Measurements from ENCODE around the gene UMPS. TPM values are rescaled to one million over a fixed set of nuclear protein-coding genes. Genes with fewer than 3 reads are reported as not detected.

UMPS gene
- total RNA-seq, 1 donor from 2014 or later = 51.6 TPM

DNA sequence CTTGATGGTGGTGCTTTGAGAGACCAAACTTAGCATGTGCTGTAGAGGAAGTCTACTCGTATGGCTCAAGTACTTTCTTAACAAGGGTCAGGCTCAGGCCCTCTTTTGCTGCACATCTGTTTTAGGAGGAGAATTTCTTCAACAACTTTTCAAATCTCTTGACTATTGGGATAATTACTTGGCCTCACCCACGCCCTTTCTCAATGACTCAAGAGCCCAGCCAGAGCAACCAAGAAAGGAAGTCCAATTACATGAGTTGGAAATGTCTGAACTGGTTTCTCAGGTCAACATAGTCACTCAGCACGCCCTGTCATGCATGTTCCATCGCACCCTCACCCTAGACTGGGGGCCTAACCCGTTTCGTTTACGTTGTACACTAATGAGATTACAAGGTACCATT is 44.8 kb upstream of the UMPS start:
- TF ChIP-seq, protein P1, sequence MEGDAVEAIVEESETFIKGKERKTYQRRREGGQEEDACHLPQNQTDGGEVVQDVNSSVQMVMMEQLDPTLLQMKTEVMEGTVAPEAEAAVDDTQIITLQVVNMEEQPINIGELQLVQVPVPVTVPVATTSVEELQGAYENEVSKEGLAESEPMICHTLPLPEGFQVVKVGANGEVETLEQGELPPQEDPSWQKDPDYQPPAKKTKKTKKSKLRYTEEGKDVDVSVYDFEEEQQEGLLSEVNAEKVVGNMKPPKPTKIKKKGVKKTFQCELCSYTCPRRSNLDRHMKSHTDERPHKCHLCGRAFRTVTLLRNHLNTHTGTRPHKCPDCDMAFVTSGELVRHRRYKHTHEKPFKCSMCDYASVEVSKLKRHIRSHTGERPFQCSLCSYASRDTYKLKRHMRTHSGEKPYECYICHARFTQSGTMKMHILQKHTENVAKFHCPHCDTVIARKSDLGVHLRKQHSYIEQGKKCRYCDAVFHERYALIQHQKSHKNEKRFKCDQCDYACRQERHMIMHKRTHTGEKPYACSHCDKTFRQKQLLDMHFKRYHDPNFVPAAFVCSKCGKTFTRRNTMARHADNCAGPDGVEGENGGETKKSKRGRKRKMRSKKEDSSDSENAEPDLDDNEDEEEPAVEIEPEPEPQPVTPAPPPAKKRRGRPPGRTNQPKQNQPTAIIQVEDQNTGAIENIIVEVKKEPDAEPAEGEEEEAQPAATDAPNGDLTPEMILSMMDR (conservative IDR thresholded peaks at IDR 0.05) = no peak
- DNase-seq (ENCODE audit: extremely low spot score, unreplicated experiment) = no peak

GRCh38 chr3:124686028-124686670 is 44.1 kb upstream of the UMPS start:
- no peaks in the 10 kb centered on the region for H3K36me3 Mint-ChIP-seq
- H3K27ac Mint-ChIP-seq = no peak overlapping the region
- H3K4me1 Mint-ChIP-seq (ENCODE audit: unreplicated experiment) = peaks cover 19% of the 10 kb centered on the region
- TF ChIP-seq, protein P1 (conservative IDR thresholded peaks at IDR 0.05) = no peak
- peak; percentile 10 for DNase-seq (ENCODE audit: extremely low spot score, unreplicated experiment)
- no peaks in the 10 kb centered on the region for H3K9me3 Mint-ChIP-seq
- no peak overlapping the region for H3K4me3 Mint-ChIP-seq
- H3K27me3 Mint-ChIP-seq = no peaks in the 10 kb centered on the region

More for the DNA sequence above, 44.8 kb upstream of the UMPS start:
- no peaks in the 10 kb centered on the region for H3K27me3 Mint-ChIP-seq
- H3K4me3 Mint-ChIP-seq = peak overlapping the region; percentile 4
- H3K4me1 Mint-ChIP-seq (ENCODE audit: unreplicated experiment) = peaks cover 19% of the 10 kb centered on the region
- H3K9me3 Mint-ChIP-seq = no peaks in the 10 kb centered on the region
- H3K27ac Mint-ChIP-seq = peak overlapping the region; percentile 58
- H3K36me3 Mint-ChIP-seq = no peaks in the 10 kb centered on the region

- H3K4me3 Mint-ChIP-seq = no peak overlapping the region
- peaks cover 19% of the 10 kb centered on the region for H3K4me1 Mint-ChIP-seq (ENCODE audit: unreplicated experiment)
- peak; percentile 81 for DNase-seq (ENCODE audit: extremely low spot score, unreplicated experiment)
- H3K27me3 Mint-ChIP-seq = no peaks in the 10 kb centered on the region
- H3K9me3 Mint-ChIP-seq = no peaks in the 10 kb centered on the region
- TF ChIP-seq, protein P1 (conservative IDR thresholded peaks at IDR 0.05) = peak; percentile 93
- no peaks in the 10 kb centered on the region for H3K36me3 Mint-ChIP-seq
- peak overlapping the region; percentile 32 for H3K27ac Mint-ChIP-seq
Measured at GRCh38 chr3:124688581-124689454, 41.4 kb upstream of the UMPS start.

DNA sequence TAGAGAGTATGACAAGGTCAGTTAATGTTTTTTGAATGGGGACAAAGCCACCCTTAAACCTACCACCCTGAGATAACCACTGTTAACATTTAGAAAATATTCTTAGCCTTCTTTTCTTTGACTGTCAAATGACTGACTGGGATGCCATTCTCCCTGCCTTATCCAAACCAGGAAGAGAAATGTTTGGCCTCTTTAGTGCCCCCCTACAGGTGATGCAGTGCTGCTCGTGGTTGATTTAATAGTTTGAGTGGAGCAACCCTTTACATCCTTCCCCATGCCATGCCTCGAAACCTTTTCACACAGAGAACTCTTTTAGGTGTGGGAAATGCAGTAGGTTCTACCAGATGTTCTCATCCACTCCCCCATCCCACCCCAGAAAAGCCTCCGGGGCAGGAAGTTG is 38.7 kb upstream of the UMPS start:
- Mint-ChIP-seq H3K27me3 (no peaks in the 10 kb centered on the region), H3K36me3 (no peaks in the 10 kb centered on the region), H3K9me3 (no peaks in the 10 kb centered on the region), H3K27ac (no peak overlapping the region), H3K4me1 (ENCODE audit: unreplicated experiment) (peaks cover 5% of the 10 kb centered on the region), H3K4me3 (no peak overlapping the region)
- TF ChIP-seq, protein P1 (conservative IDR thresholded peaks at IDR 0.05) = no peak
- DNase-seq (ENCODE audit: extremely low spot score, unreplicated experiment) = no peak

- H3K4me1 Mint-ChIP-seq (ENCODE audit: unreplicated experiment) = no peaks in the 10 kb centered on the region
- no peak for DNase-seq (ENCODE audit: extremely low spot score, unreplicated experiment)
- H3K36me3 Mint-ChIP-seq = no peaks in the 10 kb centered on the region
- no peak overlapping the region for H3K27ac Mint-ChIP-seq
- no peaks in the 10 kb centered on the region for H3K9me3 Mint-ChIP-seq
- no peaks in the 10 kb centered on the region for H3K27me3 Mint-ChIP-seq
- TF ChIP-seq, protein P1 (conservative IDR thresholded peaks at IDR 0.05) = no peak
- H3K4me3 Mint-ChIP-seq = no peak overlapping the region
Measured at GRCh38 chr3:124694486-124694885, 35.8 kb upstream of the UMPS start.
